Measurements from ENCODE around the gene APBA2. TPM values are rescaled to one million over a fixed set of nuclear protein-coding genes. Genes with fewer than 3 reads are reported as not detected.

The APBA2 gene
- total RNA-seq, 1 experiment from 2014 or later = 0.31 TPM

DNA sequence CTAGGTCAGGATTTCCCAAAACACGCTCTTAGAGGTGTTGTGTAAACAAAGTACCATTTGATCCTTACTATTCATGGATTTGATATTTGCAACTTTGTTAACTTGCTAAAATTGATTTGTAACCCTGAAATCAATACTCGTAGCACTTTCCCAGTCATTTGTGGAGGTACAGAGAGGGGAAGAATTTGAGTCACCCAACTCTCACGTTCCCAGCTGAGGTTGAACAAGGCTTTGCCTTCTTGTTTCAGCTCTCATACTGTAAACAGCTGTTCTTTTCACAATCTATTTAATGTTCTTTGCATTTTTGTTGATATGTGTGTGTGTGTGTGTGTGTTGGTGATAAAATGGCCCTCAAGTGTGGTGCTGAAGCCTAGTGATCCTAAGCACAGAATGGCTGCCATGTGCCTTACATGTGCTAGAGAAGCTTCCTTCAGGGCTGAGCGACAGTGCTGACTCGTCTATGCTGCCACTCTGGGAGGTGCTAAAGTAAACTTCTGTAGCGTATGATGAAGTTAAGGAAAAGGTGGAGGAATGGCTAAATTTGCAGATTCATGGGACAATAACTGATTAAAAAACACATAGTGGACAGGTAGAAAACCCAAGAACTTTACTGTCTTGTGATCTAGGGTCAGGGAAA lies 173.2 kb downstream of the APBA2 start:
- BruUV-seq (replicated peaks) = no TSS peak
- in situ Hi-C loops (cut with HindIII; ENCODE audit: low pct_unique_long_range_greater_than_20kb, low sequenced_read_pairs) (no loop called here), intact Hi-C loops (cut with micrococcal nuclease; ENCODE audit: unreplicated experiment) (no loop called here)
- H3K4me1 ChIP-seq (ENCODE audit: control insufficient read depth, insufficient read depth, low read length) = no peaks in the 10 kb centered on the region
- DNase-seq (ENCODE audit: low read depth, low spot score) (no peak), ATAC-seq (no peak)
- H3K9me3 ChIP-seq (ENCODE audit: control insufficient read depth, insufficient read depth, low read depth, low read length) = no peaks in the 10 kb centered on the region
- H3K27ac ChIP-seq (ENCODE audit: low read length) = no peak overlapping the region
- 0 out of 2 replicates have a peak, but pooled peaks cover 2% of the 10 kb centered on the region for H3K27me3 ChIP-seq (ENCODE audit: control insufficient read depth, insufficient read depth, low read length)
- ChIA-PET CTCF (interaction anchor here (0.6 kb wide), 1 partner anchor 61 kb away, joined by 4 read pairs; no protein-coding TSS in a partner anchor), POLR2A (no interaction called here)
- no peak overlapping the region for H3K4me3 ChIP-seq (ENCODE audit: low read depth in 2 of 2, low read length in 2 of 2)
- no peak for TF ChIP-seq TCF7L2 (IDR thresholded peaks at IDR 0.05; ENCODE audit: low read depth, low read length)
- H3K36me3 ChIP-seq (ENCODE audit: control insufficient read depth, insufficient read depth, low read length) = no peaks in the 10 kb centered on the region

DNA sequence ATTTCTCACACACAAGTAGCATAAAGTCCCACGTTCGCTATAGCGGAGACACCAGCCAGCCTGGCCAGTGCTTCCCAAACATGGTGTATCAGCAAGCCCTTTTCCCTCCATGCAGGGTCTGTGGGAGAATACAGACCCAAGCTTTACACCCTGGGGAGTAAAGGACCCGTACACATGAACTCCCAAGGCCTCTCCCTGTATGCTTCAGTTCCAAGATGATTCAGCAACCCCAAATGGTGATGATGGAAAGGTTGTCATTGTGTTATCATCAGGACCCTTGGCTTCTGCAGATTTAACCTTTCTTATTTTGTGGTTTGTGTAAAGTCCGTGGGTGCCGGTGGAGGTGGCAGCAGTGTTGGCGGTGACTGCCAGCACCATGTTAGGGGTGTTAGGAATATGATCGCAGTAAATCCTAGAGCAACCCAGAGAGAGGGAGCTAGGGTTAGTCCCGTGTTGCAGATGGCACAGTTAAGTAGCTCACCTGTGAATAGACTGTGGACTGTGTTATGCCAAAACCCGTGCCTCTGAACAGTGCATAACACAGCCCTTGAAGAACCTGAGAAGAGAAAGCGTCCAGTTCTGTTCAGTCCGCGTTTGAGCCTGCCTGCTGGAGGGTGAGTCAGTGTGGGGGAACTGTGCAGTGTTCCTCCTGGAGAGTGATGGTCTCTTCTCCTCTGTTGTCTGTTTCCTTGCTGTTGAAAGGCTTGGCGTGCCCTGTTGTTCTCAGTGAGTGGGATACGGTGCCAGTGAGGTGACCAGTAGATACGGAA lies 174.3 kb downstream of the APBA2 start:
- Histone ChIP-seq H3K27me3 (ENCODE audit: control insufficient read depth, insufficient read depth, low read length) (0 out of 2 replicates have a peak, but pooled peaks cover 2% of the 10 kb centered on the region), H3K9me3 (ENCODE audit: control insufficient read depth, insufficient read depth, low read depth, low read length) (no peaks in the 10 kb centered on the region), H3K27ac (ENCODE audit: low read length) (no peak overlapping the region), H3K4me3 (ENCODE audit: low read depth in 2 of 2, low read length in 2 of 2) (no peak overlapping the region), H3K4me1 (ENCODE audit: control insufficient read depth, insufficient read depth, low read length) (no peaks in the 10 kb centered on the region), H3K36me3 (ENCODE audit: control insufficient read depth, insufficient read depth, low read length) (no peaks in the 10 kb centered on the region)
- POLR2A ChIA-PET = no interaction called here
- TF ChIP-seq, protein P1, sequence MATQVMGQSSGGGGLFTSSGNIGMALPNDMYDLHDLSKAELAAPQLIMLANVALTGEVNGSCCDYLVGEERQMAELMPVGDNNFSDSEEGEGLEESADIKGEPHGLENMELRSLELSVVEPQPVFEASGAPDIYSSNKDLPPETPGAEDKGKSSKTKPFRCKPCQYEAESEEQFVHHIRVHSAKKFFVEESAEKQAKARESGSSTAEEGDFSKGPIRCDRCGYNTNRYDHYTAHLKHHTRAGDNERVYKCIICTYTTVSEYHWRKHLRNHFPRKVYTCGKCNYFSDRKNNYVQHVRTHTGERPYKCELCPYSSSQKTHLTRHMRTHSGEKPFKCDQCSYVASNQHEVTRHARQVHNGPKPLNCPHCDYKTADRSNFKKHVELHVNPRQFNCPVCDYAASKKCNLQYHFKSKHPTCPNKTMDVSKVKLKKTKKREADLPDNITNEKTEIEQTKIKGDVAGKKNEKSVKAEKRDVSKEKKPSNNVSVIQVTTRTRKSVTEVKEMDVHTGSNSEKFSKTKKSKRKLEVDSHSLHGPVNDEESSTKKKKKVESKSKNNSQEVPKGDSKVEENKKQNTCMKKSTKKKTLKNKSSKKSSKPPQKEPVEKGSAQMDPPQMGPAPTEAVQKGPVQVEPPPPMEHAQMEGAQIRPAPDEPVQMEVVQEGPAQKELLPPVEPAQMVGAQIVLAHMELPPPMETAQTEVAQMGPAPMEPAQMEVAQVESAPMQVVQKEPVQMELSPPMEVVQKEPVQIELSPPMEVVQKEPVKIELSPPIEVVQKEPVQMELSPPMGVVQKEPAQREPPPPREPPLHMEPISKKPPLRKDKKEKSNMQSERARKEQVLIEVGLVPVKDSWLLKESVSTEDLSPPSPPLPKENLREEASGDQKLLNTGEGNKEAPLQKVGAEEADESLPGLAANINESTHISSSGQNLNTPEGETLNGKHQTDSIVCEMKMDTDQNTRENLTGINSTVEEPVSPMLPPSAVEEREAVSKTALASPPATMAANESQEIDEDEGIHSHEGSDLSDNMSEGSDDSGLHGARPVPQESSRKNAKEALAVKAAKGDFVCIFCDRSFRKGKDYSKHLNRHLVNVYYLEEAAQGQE (IDR thresholded peaks at IDR 0.05; ENCODE audit: insufficient read depth in 1 of 2, low read depth in 2 of 2, low read length in 1 of 2) = no peak
- no peak for TF ChIP-seq POLR2AphosphoS5 (IDR thresholded peaks at IDR 0.05; ENCODE audit: low read depth, low read length)
- no peak for TF ChIP-seq TCF7L2 (IDR thresholded peaks at IDR 0.05; ENCODE audit: low read depth, low read length)
- ATAC-seq (no peak; the same call in 1 of the 2 replicates), DNase-seq (ENCODE audit: low read depth, low spot score) (no peak)
- no TSS peak for BruUV-seq (replicated peaks)
- CTCF ChIA-PET = interaction anchor here (0.6 kb wide), 1 partner anchor 62 kb away, joined by 4 read pairs; no protein-coding TSS in a partner anchor
- in situ Hi-C loops (cut with HindIII; ENCODE audit: low pct_unique_long_range_greater_than_20kb, low sequenced_read_pairs) = no loop called here
- intact Hi-C loops (cut with micrococcal nuclease; ENCODE audit: unreplicated experiment) = no loop called here

DNA sequence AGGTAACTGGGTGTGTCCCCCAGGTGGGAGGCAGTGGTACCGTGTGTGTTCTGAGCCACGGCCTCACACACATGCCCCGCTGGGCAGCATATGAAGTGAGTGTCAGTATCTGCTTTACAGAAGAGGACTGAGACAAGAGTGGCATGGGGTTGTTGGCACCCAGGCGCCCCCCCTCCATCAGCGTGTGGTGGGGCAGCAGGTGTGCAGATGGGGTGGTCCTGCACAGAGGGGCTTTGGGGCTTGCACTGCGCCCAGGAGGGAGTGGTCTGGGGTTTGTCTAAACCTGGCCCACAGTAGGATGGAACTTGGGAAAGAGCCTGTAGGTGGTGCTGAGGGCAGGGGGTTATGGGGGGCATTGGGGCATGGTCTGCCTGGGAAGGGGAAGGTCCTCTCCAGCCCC lies 176.0 kb downstream of the APBA2 start:
- TF ChIP-seq SIN3A (IDR thresholded peaks at IDR 0.05; ENCODE audit: borderline replicate concordance, insufficient read depth, low read depth, low read length) (no peak), TCF7L2 (IDR thresholded peaks at IDR 0.05; ENCODE audit: low read depth, low read length) (no peak)
- intact Hi-C loops (cut with micrococcal nuclease; ENCODE audit: unreplicated experiment) = no loop called here
- ATAC-seq (no peak), DNase-seq (ENCODE audit: low read depth, low spot score) (no peak)
- Histone ChIP-seq H3K27ac (ENCODE audit: low read length) (no peak overlapping the region), H3K9me3 (ENCODE audit: control insufficient read depth, insufficient read depth, low read depth, low read length) (no peaks in the 10 kb centered on the region), H3K27me3 (ENCODE audit: control insufficient read depth, insufficient read depth, low read length) (0 out of 2 replicates have a peak, but pooled peaks cover 2% of the 10 kb centered on the region), H3K4me3 (ENCODE audit: low read depth in 2 of 2, low read length in 2 of 2) (no peak overlapping the region), H3K4me1 (ENCODE audit: control insufficient read depth, insufficient read depth, low read length) (no peaks in the 10 kb centered on the region), H3K36me3 (ENCODE audit: control insufficient read depth, insufficient read depth, low read length) (no peaks in the 10 kb centered on the region)
- BruUV-seq (replicated peaks) = no TSS peak
- in situ Hi-C loops (cut with HindIII; ENCODE audit: low pct_unique_long_range_greater_than_20kb, low sequenced_read_pairs) = no loop called here
- ChIA-PET POLR2A (no interaction called here), CTCF (no interaction called here)
